Activated effector memory CD4-positive, alpha-beta T cell treated with anti-CD3 and anti-CD28 coated beads, Interleukin-2, amount 50 U/mL, for 16 hours (primary cell): ENCODE data around the gene MEGF11.

ENCODE experiments used
- DNase-seq: peaks from one replicate; pipeline ENCODE4 v3.0.0-alpha.2; 2020

Gene MEGF11

DNA sequence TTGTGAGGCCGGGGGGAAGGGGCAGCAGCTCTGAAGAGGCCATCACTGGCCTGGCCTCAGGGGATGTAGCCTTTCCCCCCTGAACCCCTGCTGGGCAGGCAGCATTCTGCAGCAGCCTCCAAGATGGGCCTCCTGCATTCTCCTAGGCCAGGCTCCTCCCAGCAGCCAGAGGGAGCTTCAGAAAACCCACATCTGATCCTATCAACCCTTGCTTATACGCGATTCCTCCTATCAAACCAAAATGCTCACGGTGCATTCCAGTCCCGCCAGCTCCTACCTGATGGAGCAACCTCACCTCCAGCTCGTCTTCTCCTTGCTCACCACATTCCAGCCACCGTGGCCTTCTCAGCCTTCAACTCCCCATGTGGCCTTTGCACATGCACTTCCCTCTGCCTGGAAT, 85.7 kb downstream of the MEGF11 start:
- DNase-seq = no peak

GRCh38 chr15:66165856-66166255, 87.7 kb downstream of the MEGF11 start:
- DNase-seq = no peak

DNA sequence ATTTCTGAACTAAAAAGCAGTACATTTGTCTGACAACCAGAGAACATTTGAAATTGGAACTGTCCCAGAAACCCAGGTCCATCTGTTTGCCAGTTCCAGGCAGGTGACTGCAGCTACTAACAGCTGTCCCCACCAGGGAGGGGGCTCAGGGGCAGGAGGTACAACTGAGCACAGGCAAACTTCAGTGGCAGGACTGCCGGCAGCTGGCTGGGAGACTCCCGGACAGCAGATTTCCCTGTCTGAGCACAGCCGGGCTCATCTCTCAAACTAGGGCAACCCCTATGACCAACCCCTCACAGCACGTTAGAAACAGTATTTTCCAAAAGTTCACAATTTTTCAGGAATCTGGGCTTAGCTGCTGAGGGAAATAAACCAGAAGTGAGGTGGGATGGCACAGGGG, 88.8 kb downstream of the MEGF11 start:
- DNase-seq = no peak

DNA sequence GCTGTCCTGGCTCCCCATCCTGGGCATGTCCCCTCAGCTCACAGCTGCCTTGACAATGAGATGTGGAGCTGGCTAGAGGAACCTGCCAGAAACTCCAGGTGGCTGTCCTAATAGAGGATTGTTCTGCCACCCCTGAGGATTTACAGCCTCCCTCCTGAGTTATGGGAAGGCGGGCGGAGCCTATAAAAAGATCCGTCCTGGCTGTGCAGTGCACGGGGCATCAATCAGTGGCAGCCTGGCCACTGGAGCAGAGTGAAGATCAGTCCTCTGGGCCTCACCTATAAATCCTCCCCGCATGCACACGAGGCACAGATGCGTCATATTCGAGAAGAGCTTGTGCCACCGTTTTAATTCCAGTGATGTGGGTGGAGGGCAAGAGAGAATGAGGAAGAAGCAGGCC, 90.0 kb downstream of the MEGF11 start:
- DNase-seq = no peak

DNA sequence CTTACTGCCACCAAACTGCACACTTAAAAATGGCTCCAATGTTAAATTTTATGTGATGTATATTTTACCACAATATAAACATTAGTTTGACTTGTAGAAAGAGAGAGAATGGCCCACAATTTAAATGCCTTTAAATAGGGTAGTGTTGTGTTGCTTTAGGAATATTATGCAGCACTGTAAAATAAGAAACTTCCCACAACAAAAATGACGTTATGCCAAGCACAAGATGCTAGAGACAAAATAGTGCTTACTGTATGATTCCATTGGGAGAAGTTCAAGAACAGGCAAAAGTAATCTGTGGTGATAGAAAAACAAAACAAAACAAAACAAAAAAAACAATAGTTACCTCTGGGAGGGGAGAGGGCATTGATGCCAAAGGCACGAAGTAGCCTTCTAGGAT, 91.3 kb downstream of the MEGF11 start:
- DNase-seq = no peak

DNA sequence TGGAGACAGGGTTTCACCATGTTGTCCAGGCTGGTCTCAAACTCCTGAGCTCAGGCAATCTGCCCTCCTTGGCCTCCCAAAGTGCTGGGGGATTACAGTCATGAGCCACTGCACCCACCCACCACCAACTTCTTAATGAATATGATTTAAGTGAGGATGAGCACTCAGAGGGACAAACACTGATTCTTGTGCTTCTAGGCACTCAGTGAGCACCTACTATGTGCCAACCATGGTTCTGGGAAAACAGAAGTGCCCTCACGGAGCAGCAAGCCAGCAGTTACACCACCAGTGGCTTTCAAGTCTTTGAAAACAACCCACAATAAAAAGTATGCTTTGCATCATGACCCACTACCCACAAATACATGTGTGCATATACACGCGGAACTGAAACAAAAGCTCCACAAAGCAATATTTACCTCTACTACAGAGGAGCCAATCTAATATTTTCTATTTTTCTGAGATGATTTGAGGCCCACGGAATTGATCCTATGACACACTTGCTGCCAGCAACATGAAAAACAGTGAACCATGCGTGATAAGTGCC, 91.9 kb downstream of the MEGF11 start:
- no peak for DNase-seq

DNA sequence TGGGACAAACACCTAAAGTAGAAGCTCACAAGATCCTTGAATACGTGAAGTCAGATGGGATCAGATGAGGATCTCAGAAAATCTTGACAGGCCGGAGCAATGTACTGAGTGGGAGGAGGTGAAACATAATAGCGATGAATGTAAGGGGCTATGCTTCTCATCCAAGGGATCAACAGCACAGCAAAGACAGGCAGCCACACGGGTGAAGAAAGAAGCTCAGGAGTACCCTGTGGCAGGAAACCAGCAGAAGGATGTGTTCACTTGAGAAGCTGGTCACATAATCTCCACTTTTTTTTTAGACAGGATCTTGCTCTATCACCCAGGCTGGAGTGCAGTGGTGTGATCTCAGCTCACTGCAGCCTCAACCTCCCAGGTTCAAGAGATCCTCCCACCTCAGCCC, 92.4 kb downstream of the MEGF11 start:
- DNase-seq = no peak

DNA sequence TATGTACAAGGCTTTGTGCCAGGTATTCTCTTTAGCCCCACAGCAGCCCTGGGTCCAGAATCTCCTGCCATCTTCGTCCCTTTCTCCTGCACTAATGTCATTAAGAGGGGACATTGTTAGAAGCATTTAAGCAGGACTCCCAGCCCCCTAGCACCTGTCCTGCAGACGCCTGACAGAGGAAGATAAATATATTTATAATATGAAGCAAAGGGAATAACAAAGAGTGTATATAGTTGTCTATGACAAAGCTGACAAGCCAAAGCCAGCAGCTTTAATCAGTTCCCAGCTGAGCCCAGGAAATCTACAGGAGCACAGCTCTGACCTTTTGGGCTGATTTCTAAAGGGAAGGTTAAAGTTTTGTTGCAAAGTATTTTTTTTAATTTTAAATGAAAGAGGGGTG, 96.0 kb downstream of the MEGF11 start:
- DNase-seq = no peak

- no peak for DNase-seq
These were observed 97.1 kb downstream of the MEGF11 start for GRCh38 chr15:66156310-66156975.

- DNase-seq = no peak
These were observed 98.5 kb downstream of the MEGF11 start for GRCh38 chr15:66155065-66155464.

- DNase-seq = no peak
These were observed 99.0 kb downstream of the MEGF11 start for GRCh38 chr15:66154581-66154980.

DNA sequence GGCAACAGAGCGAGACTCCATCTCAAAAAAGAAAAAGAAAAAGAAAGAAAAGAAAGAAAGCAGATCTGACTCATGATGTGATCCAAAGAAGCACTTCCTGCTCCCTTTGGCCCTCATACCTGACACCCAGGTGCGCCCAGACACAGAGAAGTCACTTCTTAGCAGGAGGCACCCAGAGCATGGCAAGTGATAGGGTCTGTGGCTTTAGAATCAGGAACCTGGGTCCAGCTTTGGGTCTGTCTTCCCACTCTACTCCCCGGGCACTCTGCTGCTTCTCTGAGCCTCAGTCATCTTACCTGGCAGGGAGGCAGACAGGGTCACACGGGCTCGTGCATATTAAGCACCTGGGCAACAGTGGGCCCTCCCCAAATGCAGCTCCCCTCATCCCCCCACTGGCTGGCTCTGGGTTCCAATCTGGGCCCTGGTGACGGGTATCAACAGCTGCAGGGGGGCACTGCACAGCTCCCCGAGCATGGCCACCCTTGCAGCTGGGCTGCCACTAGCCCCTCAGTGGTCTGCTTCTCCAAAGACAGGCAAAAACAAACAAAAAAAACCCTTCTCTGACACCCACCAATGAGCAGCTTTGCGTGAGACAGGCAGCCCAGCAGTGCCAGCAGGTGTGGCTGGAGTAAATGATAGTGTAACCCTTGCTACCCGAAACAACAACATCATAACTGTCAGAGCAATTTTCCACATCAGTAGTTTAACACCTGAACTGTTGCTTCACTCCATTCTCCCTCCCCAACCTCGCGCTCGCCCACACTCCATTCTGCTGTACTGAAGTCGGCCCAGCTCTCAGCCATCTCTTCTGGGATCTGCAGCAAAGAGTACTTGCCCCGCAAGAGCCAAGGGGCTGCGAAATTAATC, 99.8 kb downstream of the MEGF11 start:
- DNase-seq = no peak

DNA sequence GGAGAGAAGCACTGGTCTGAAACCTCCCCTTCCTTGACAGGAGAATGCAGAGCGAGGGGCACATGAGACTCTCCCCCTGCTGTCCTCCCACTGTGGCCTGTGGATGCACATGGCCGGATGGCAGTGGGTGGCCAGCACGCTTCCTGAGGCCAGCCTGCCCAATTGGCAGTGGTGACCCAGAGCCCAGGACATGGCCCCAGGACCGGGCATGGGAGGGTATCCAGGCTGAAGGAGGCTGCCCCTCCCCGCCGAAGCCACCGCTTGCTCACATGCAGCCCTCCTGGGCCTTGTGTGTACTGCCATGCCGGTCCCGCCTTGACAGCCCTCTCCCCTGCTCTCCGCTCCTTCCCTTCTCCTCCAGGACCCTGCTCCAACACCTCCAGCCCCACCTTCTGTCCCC, 100.9 kb downstream of the MEGF11 start:
- no peak for DNase-seq

GRCh38 chr15:66151809-66152208, 101.7 kb downstream of the MEGF11 start:
- DNase-seq = no peak

GRCh38 chr15:66149871-66150270, 103.7 kb downstream of the MEGF11 start:
- DNase-seq = no peak

DNA sequence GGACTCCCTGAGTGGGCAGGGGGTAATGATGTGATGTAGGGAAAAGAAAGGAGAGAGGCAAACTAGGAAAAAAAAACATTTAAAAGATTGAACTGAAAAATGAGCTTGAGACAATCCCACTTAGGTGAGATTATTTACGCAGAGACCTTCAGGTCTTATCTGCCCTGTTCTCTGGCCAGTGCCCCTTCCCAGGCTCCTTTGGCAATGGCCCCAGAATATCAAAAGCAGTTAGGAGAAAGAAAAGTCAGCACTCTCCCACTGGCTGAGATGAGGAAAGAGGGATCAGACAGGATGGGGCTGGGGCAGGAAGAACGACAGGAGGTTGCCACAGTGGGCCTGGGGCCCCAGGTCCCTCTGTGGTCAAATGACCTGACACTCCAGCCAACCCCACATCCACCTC, 105.4 kb downstream of the MEGF11 start:
- no peak for DNase-seq

DNA sequence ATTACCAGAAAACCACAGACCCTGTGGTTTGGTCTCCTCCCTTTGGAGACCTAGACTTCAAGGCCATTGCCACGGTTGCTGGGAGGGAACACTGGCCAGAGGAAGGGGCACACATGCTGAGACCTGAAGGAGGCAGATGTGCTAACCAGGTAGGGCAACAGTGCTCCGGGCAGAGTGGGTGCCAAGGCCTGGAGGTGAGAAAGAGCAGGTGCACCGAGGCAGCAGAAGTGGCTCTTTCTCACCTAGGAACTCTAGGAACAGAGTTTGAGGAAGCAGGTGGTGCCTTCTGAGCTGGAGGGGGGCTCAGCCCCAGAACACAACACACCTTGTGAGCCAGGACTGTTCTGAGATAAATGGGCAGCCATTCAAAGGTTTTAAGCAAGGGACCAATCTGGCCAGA, 106.1 kb downstream of the MEGF11 start:
- DNase-seq = no peak

GRCh38 chr15:66145726-66146182, 107.8 kb downstream of the MEGF11 start:
- DNase-seq = no peak

DNA sequence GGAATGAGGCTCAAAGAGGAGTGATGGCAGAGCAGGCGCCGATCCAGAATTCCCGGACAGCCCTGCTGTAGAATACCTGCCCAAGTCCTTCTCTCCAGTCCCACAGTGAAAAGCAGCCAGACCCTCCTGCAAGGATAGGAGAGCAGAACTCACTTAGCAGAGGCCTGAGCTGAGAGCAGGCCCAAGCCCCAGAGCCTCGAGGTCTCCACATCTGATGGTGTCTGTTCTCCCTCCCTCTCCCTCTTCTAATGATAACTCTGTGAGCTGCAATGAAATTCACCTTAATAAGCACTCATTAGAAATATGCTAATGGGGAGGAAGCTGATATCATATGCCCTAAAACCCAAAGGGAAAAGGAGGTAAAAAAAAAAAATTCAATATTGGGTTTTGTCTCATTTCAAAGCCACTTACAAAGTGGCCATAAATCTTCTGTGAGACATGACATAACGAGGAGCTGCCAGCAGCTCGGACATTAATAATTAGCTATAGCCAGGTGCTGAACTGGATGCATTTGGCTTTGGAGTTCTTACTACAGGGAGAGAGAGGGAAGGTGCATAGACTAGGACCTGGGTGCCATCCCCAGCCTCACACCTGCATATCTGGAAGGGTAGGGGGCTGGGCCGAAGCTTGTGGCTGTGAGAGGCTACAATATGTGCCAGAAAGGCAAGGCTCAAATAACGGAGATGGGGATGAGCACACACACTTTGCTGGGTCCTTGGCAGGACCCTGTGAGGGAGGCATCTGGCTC, 108.4 kb downstream of the MEGF11 start:
- no peak for DNase-seq

- DNase-seq = no peak
These were observed 111.3 kb downstream of the MEGF11 start for GRCh38 chr15:66142285-66142684.

- DNase-seq = no peak
These were observed 113.9 kb downstream of the MEGF11 start for GRCh38 chr15:66139591-66140207.

GRCh38 chr15:66138892-66139590, 114.5 kb downstream of the MEGF11 start:
- DNase-seq = no peak
